HEK293T (cell line): Measurements from ENCODE around the gene HOXC6.

ENCODE experiments used
- CTCF ChIA-PET: fragments of 350-600 bp; formaldehyde crosslinking; extraction: SDS; loops from one replicate; lab custom pipeline; 2021; ENCODE audit warnings: antibody characterized with exemption, inconsistent platforms; lab: Yijun Ruan, JAX
- POLR2A ChIA-PET: fragments of 350-600 bp; formaldehyde crosslinking; extraction: SDS; loops from one replicate; lab custom pipeline; 2020; ENCODE audit warnings: antibody characterized with exemption, inconsistent platforms; lab: Yijun Ruan, JAX
- DNase-seq: peaks from one replicate; pipeline ENCODE4 v3.0.0; 2012; ENCODE audit warnings: mixed read lengths; ENCODE audit errors: extremely low spot score
- ARNT ChIP-seq: fragments of 450-650 bp; IDR thresholded peaks from 2 replicates; pipeline ENCODE4 v1.6.1; 2017; ENCODE audit warnings: mild to moderate bottlenecking
- BHLHE40 ChIP-seq: fragments of 450-650 bp; IDR thresholded peaks from 2 replicates; pipeline ENCODE4 v1.6.1; 2016; ENCODE audit warnings: mild to moderate bottlenecking, moderate library complexity, borderline replicate concordance
- CTBP1 ChIP-seq: fragments of 450-650 bp; IDR thresholded peaks from 2 replicates; pipeline ENCODE4 v1.6.1; 2016; ENCODE audit warnings: borderline replicate concordance
- ELF4 ChIP-seq: fragments of 450-650 bp; IDR thresholded peaks from 2 replicates; pipeline ENCODE4 v1.6.1; 2017; ENCODE audit warnings: antibody characterized with exemption
- FOXA1 ChIP-seq: fragments of 450-650 bp; IDR thresholded peaks from 2 replicates; pipeline ENCODE4 v1.6.1; 2016; ENCODE audit warnings: mild to moderate bottlenecking
- FOXK2 ChIP-seq: fragments of 450-650 bp; IDR thresholded peaks from 2 replicates; pipeline ENCODE4 v1.6.1; 2016; ENCODE audit warnings: mild to moderate bottlenecking
- FOXM1 ChIP-seq: fragments of 450-650 bp; IDR thresholded peaks from 2 replicates; pipeline ENCODE4 v1.6.1; 2017; ENCODE audit warnings: mild to moderate bottlenecking, borderline replicate concordance
- HDGF ChIP-seq: fragments of 450-650 bp; IDR thresholded peaks from 2 replicates; pipeline ENCODE4 v1.6.1; 2017; ENCODE audit warnings: antibody characterized with exemption, borderline replicate concordance
- L3MBTL2 ChIP-seq: fragments of 450-650 bp; conservative IDR thresholded peaks from 2 replicates; pipeline ENCODE4 v1.6.1; 2016; ENCODE audit warnings: mild to moderate bottlenecking
- LEF1 ChIP-seq: fragments of 450-650 bp; IDR thresholded peaks from 2 replicates; pipeline ENCODE4 v1.6.1; 2017; ENCODE audit warnings: mild to moderate bottlenecking, borderline replicate concordance
- NFRKB ChIP-seq: fragments of 450-650 bp; IDR thresholded peaks from 2 replicates; pipeline ENCODE4 v1.6.1; 2016; ENCODE audit warnings: mild to moderate bottlenecking, moderate library complexity
- PKNOX1 ChIP-seq: fragments of 450-650 bp; IDR thresholded peaks from 2 replicates; pipeline ENCODE4 v1.6.1; 2016
- SP1 ChIP-seq: fragments of 450-650 bp; IDR thresholded peaks from 2 replicates; pipeline ENCODE4 v1.6.1; 2017
- SUZ12 ChIP-seq: fragments of 450-650 bp; IDR thresholded peaks from 2 replicates; pipeline ENCODE4 v1.6.1; 2016; ENCODE audit warnings: mild to moderate bottlenecking
- TARDBP ChIP-seq: fragments of 450-650 bp; IDR thresholded peaks from 2 replicates; pipeline ENCODE4 v1.6.1; 2016
- ZNF384 ChIP-seq: fragments of 450-650 bp; IDR thresholded peaks from 2 replicates; pipeline ENCODE4 v1.6.1; 2016

The HOXC6 gene

GRCh38 chr12:54024581-54025305 is 3.5 kb upstream of the HOXC6 start:
- POLR2A ChIA-PET, result interaction anchor here (0.8 to 4.0 kb wide), 4 partner anchors 8 to 142 kb away, joined by 3 to 26 read pairs (median 6); no protein-coding TSS in a partner anchor
- CTCF ChIA-PET, result interaction anchor here (0.6 to 2.8 kb wide), 4 partner anchors 10 to 202 kb away, joined by 3 to 11 read pairs (median 6); no protein-coding TSS in a partner anchor
- no peak for TF ChIP-seq FOXM1
- TF ChIP-seq PKNOX1, result no peak
- no peak for TF ChIP-seq ARNT
- TF ChIP-seq CTBP1, result no peak
- TF ChIP-seq LEF1, result no peak
- TF ChIP-seq NFRKB, result no peak
- no peak for TF ChIP-seq SP1
- no peak for TF ChIP-seq FOXA1
- TF ChIP-seq TARDBP, result no peak
- no peak for TF ChIP-seq ZNF384
- no peak for TF ChIP-seq L3MBTL2
- no peak for TF ChIP-seq SUZ12
- TF ChIP-seq HDGF, result no peak
- TF ChIP-seq FOXK2, result no peak
- TF ChIP-seq BHLHE40, result no peak
- TF ChIP-seq ELF4, result no peak
- DNase-seq, result no peak

- TF ChIP-seq FOXM1, result no peak
- no peak for TF ChIP-seq SUZ12
- TF ChIP-seq CTBP1, result no peak
- no peak for TF ChIP-seq ZNF384
- no peak for TF ChIP-seq L3MBTL2
- TF ChIP-seq PKNOX1, result peak; percentile 83
- no peak for TF ChIP-seq FOXK2
- DNase-seq, result no peak
- ChIA-PET CTCF (interaction anchor here (0.7 to 2.8 kb wide), 5 partner anchors 17 to 323 kb away, joined by 3 to 11 read pairs (median 4); partner anchors contain the start of gene HOXC8), POLR2A (interaction anchor here (0.6 to 4.0 kb wide), 8 partner anchors 9 to 141 kb away, joined by 3 to 26 read pairs (median 4); partner anchors contain the start of genes HOXC8 and HOXC9)
These were observed 2.5 kb upstream of the HOXC6 start for GRCh38 chr12:54025499-54026405.

GRCh38 chr12:54026640-54027441 is 1.4 kb upstream of the HOXC6 start:
- POLR2A ChIA-PET, result interaction anchor here (0.6 to 4.0 kb wide), 9 partner anchors 10 to 29 kb away, joined by 3 to 26 read pairs (median 3); partner anchors contain the start of gene HOXC8
- DNase-seq, result no peak
- TF ChIP-seq NFRKB (no peak), CTBP1 (no peak), FOXK2 (no peak), PKNOX1 (no peak), ZNF384 (no peak), TARDBP (no peak), FOXM1 (no peak), ARNT (no peak), SUZ12 (no peak), L3MBTL2 (no peak), BHLHE40 (no peak), HDGF (no peak), ELF4 (no peak), FOXA1 (no peak), SP1 (no peak), LEF1 (no peak)
- CTCF ChIA-PET, result interaction anchor here (0.5 to 2.8 kb wide), 15 partner anchors 18 to 325 kb away, joined by 3 to 11 read pairs (median 4); partner anchors contain the start of genes HOXC10 and HOXC8

- POLR2A ChIA-PET, result interaction anchor here (1.3 to 4.0 kb wide), 4 partner anchors 11 to 20 kb away, joined by 3 to 26 read pairs (median 6); partner anchors contain the start of gene HOXC8
- TF ChIP-seq L3MBTL2 (no peak), BHLHE40 (no peak), SP1 (no peak), NFRKB (no peak), ZNF384 (no peak), ELF4 (no peak), LEF1 (no peak), FOXK2 (no peak), TARDBP (no peak)
- CTCF ChIA-PET, result interaction anchor here (0.5 to 2.8 kb wide), 11 partner anchors 20 to 181 kb away, joined by 3 to 11 read pairs (median 4); partner anchors contain the start of gene HOXC10
- DNase-seq, result no peak
These were observed 826 bp upstream of the HOXC6 start for GRCh38 chr12:54027442-54027786.
